Retina (tissue), 1 donor: Measurements from ENCODE around the gene RAB6A.
"Not testable (repeated sequence)": the region's sequence is repeated elsewhere in the genome, so short reads cannot be mapped to it uniquely, and the experiment has no call there.

Experiments used
- DNase-seq: peaks from one replicate; pipeline ENCODE4 v3.0.0-alpha.2; 2016

The RAB6A gene

GRCh38 chr11:73761403-73761945 is 600 bp upstream of the RAB6A start:
- DNase-seq: no peak

GRCh38 chr11:73760135-73760678 is 667 bp downstream of the RAB6A start:
- DNase-seq: no peak

- no peak for DNase-seq
These were observed 1.2 kb downstream of the RAB6A start for GRCh38 chr11:73759610-73760134.

GRCh38 chr11:73758451-73758850 is 2.4 kb downstream of the RAB6A start:
- no peak for DNase-seq

- DNase-seq: no peak
These were observed 3.3 kb downstream of the RAB6A start for GRCh38 chr11:73757598-73757997.

GRCh38 chr11:73755670-73756069 is 5.2 kb downstream of the RAB6A start:
- no peak for DNase-seq

GRCh38 chr11:73753938-73754337 is 6.9 kb downstream of the RAB6A start:
- DNase-seq: no peak

GRCh38 chr11:73752903-73753302 is 8.0 kb downstream of the RAB6A start:
- DNase-seq: no peak

- no peak for DNase-seq
These were observed 8.5 kb downstream of the RAB6A start for GRCh38 chr11:73752216-73752867.

GRCh38 chr11:73750862-73751261 is 10.0 kb downstream of the RAB6A start:
- not testable (repeated sequence) for DNase-seq

GRCh38 chr11:73750228-73750627 is 10.6 kb downstream of the RAB6A start:
- DNase-seq: no peak

- no peak for DNase-seq
These were observed 11.8 kb downstream of the RAB6A start for GRCh38 chr11:73749118-73749517.

- no peak for DNase-seq
These were observed 12.6 kb downstream of the RAB6A start for GRCh38 chr11:73748300-73748699.

- DNase-seq: no peak
These were observed 13.1 kb downstream of the RAB6A start for GRCh38 chr11:73747762-73748161.

- DNase-seq: no peak
These were observed 14.2 kb downstream of the RAB6A start for GRCh38 chr11:73746701-73747100.

- DNase-seq: no peak
These were observed 17.8 kb downstream of the RAB6A start for GRCh38 chr11:73743045-73743444.

GRCh38 chr11:73735959-73736358 is 24.9 kb downstream of the RAB6A start:
- DNase-seq: not testable (repeated sequence)

- DNase-seq: no peak
These were observed 25.9 kb downstream of the RAB6A start for GRCh38 chr11:73734993-73735392.

- not testable (repeated sequence) for DNase-seq
These were observed 26.9 kb downstream of the RAB6A start for GRCh38 chr11:73734011-73734410.

GRCh38 chr11:73732936-73733335 is 27.9 kb downstream of the RAB6A start:
- not testable (repeated sequence) for DNase-seq

GRCh38 chr11:73729594-73730206 is 31.2 kb downstream of the RAB6A start:
- DNase-seq: peak; percentile 12

- no peak for DNase-seq
These were observed 32.9 kb downstream of the RAB6A start for GRCh38 chr11:73728000-73728399.

GRCh38 chr11:73726825-73727224 is 34.0 kb downstream of the RAB6A start:
- no peak for DNase-seq

GRCh38 chr11:73717136-73717535 is 43.7 kb downstream of the RAB6A start:
- DNase-seq: no peak
